Dermis blood vessel endothelial cell (primary cell): ENCODE data around the gene ARL13B. TPM values are rescaled to one million over a fixed set of nuclear protein-coding genes. Genes with fewer than 3 reads are reported as not detected.
"Not testable (repeated sequence)": the region's sequence is repeated elsewhere in the genome, so short reads cannot be mapped to it uniquely, and the experiment has no call there.

Experiments used
- DNase-seq: peaks from one replicate; pipeline ENCODE4 v3.0.0; 2010
- total RNA-seq: library from RNA; depleted of rRNA; stranded (reverse); fragments of >200 nt; gene quantifications from 2 replicates; pipeline ENCODE4 v1.2.3, GENCODE V29; 2014

ARL13B gene
- 12.3 and 13.8 TPM in 2 replicates for total RNA-seq

DNA sequence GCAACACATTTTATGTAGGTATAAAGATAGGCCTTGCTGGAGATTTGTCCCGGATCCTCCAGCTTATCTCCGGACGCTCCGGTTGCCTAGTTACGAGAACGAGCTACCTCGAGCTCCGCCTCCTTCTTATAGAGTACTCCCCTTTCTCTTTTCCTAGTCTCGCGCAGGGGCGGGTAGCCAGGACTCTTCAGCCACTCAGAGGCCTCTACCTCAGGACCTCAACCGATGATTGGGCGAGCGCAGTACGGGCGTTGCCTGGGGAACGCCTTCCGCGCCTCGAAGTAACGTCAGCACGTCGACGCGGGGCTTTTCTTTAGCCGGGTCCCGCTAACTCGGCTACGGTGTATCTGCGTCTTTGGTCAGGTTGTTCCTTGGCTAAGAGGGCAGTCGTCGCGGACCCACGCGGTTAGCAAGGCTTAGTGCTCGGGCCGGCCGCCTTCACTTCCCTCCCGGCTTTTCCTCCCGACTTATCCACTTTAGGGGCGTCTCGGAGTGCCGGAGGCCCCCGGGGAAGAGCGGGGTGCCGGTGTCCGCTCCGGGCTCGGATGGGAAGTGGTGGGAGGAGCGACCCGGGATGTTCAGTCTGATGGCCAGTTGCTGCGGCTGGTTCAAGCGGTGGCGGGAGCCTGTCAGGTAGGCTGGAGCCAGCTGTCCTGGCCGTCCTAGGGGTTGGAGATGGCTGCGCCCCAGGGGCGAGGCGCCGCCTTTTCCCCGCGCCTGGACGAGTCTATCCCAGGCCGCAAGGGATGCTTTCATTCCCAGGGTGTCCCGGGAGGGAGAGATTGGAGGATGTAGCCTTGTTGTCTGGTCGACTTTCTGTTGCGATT, at the start of gene ARL13B:
Gene ARL13B, plus strand, starts transcription at position 306 of the 827 bp plus-strand sequence. Its CDS starts 269 bp downstream, at position 575.
- peak; percentile 99 for DNase-seq

- DNase-seq = no peak
These were observed 48.2 kb upstream of the ARL13B start for GRCh38 chr3:93931597-93932229.

GRCh38 chr3:93934366-93935046, 45.4 kb upstream of the ARL13B start:
- no peak for DNase-seq

DNA sequence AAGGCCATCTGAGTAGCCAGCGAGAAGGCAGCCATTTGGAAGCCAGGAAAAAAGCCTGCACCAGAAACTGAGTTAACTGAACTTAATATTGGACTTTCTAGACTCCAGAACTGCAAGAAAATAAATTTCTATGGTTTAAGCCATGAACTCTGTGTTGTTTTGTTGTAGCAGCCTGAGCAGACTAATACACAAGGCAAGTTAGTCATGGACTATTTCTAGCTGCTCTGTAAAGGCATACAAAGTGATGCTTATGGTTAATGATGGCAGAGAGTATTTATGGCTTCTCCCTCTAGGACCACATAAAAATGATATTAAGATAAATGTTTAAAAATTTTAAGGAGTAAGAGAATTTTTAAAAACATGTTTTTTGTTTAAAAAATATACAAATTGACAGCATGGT, 43.4 kb upstream of the ARL13B start:
- no peak for DNase-seq

GRCh38 chr3:93937485-93937884, 42.5 kb upstream of the ARL13B start:
- DNase-seq = not testable (repeated sequence)

- DNase-seq = not testable (repeated sequence)
These were observed 30.0 kb upstream of the ARL13B start for GRCh38 chr3:93949958-93950357.

DNA sequence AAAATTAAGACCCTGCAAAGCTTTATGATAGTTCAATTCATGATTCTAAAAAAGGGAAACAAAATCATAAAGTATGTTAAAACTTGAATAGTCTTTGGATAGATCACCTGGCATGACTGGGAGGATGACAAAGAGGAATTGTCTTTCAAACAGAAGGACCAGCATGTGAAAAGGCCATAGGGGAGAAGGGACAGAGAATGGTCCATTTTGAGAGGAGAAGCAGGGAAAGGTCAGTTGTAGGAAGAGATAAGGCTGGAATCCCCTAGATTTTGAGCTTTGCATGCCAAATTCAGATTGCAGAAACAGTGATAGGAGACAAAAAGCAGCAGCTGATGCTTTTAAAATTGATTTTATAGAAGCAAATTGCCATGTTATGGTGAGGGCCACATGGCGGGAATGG, 18.9 kb upstream of the ARL13B start:
- DNase-seq = no peak

- DNase-seq = no peak
These were observed 18.5 kb upstream of the ARL13B start for GRCh38 chr3:93961489-93961888.

DNA sequence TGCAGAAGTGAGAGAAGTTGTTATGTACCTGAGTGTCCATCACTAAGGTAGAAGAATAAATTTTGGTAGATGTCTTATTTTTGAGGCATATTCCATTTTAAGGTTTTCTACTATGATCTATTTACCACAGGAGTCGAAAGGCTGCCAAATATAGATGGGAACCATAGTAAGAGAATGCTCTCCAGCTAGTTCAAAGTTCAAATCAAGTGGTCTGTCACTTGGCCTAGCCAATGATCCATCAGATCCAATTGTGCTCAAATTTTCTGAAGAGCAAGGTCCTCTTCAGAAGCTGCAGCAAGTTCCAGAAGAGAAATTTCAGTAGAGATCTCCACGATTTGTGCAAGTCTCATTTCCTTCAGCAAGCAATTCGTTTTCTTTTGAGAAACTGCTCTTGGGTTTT, 17.2 kb upstream of the ARL13B start:
- no peak for DNase-seq

- DNase-seq = not testable (repeated sequence)
These were observed 14.8 kb upstream of the ARL13B start for GRCh38 chr3:93965106-93965505.

DNA sequence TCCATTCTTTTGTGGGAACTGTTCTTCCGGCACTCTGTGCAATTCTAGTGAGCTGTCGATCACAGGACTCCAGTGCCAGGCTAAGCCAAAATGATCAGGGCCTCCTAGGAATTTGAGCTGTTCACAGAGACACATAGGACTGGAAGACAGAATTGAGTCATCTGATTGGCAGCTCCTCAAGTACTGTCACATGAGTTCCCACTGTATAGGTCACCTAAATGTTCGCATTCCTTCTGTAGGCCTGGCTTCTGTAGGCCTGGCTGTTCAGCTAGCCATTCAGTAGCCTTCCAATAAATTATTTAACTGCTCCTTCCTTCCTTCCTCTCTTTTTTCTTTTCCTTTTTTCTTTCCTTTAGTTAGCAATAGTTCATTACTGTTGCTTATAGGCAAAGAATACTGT, 10.5 kb upstream of the ARL13B start:
- DNase-seq = no peak

- DNase-seq = no peak
These were observed 10.0 kb upstream of the ARL13B start for GRCh38 chr3:93969997-93970396.

- DNase-seq = peak; percentile 81
These were observed 6.5 kb upstream of the ARL13B start, which contains the start of gene PROS1 for GRCh38 chr3:93973131-93974126. TSS of gene PROS1 (minus strand) at chr3:93973896. CDS start at chr3:93973749, 147 bp downstream.

DNA sequence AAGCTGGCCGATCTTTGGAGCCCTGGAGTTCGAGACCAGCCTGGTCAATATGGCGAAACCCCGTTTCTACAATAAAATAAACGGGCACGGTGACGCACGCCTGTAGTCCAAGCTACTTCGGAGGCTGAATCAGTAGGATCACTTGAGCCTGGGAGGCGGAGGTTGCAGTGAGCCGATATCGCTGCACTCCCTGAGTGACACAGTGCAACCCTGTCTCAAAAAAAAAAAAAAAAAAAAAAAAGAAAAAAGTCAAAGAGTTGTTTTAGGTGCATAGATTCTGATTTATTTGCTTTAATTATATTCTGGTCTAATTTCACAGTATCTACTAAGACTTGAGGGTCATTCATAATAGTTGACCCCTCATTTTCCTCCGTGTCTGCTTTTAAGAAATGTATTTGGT, 1.7 kb downstream of the ARL13B start:
- DNase-seq = no peak

DNA sequence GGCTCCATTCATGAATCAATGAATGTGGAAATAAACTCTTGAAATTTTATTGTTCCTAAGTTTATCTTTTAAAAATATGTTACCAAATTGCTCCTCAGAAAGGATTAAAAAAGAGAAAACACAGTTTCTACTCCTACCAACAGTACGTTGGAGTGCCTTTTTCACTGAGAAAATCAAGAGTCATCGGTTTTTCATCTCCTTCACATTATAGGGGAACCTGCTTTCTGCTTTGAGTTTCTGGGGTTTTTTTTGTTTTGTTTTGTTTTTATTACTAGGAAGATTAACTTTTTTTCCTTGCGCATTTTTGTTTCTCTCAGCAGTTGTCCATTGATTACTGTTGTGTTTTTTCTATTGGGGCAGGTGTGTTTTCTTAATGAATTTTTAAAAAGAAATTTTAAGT, 3.5 kb downstream of the ARL13B start:
- no peak for DNase-seq

DNA sequence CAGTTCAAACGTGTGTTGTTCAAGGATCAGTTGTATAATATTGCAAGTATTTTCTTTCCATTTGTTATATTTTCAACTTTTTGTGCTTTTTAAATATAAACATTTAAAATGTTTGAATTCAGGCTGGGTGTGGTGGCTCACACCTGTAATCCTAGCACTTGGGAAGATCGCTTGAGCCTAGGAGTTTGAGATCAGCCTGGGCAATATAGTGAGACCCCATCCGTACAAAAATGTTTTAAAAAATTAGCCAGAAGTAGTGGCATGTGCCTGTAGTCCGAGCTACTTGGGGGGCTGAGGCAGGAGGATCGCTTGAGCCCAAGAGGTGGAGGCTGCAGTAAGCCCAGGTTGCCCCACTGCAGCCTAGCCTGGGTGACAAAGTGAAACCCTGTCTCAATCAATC, 4.7 kb downstream of the ARL13B start:
- no peak for DNase-seq

GRCh38 chr3:93988283-93988682, 8.3 kb downstream of the ARL13B start:
- peak; percentile 24 for DNase-seq

GRCh38 chr3:93988764-93989163, 8.8 kb downstream of the ARL13B start:
- no peak for DNase-seq

GRCh38 chr3:93989241-93989640, 9.3 kb downstream of the ARL13B start:
- DNase-seq = no peak

GRCh38 chr3:93991631-93992030, 11.7 kb downstream of the ARL13B start:
- DNase-seq = no peak

DNA sequence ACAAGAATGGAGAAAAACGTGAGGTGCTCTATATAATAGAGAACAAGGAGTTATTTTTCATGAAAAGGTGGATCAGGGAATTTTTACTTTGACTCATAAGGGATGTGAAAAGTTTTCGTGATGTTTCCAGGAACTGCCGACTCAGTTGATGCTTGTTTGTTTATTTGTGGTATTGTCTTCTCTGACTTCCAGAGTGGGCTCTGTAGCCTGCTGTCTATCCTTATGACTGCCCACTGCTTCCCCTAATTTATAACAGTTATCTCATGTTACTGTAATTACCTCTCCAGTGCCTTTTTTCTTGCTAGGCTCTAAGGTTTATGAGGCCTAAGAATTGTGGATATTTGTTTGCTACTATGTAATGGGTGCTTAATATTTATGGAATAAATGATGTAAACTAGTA, 12.3 kb downstream of the ARL13B start:
- DNase-seq = no peak

DNA sequence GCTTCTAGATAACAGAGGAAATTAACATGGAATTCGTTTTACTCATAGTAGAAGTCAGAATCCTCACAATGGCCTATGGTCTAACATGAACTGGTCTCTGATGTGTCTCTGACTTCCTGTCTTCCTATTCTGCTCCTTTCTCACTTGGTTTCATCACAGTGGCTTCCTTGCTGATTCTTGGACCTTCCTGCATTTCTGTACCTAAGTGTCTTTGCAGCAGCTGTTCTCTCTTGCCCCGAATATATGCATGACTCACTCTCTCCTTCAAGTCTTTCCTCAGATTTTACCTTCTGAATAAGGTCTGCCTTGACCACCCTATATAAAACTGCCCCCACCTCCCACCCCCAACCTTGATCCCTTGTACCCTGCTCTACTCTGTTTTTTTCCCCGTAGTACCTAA, 14.1 kb downstream of the ARL13B start:
- no peak for DNase-seq
